GM19035 (cell line): ENCODE data around the gene CRACR2B.

ENCODE experiments used
- ATAC-seq: cut with Tn5 transposase; IDR thresholded peaks from one replicate; pipeline ENCODE4 v1.9.1; 2021; ENCODE audit not compliant: unreplicated experiment

The CRACR2B gene

GRCh38 chr11:794766-795633 is 32.7 kb upstream of the CRACR2B start:
- ATAC-seq, result no peak

DNA sequence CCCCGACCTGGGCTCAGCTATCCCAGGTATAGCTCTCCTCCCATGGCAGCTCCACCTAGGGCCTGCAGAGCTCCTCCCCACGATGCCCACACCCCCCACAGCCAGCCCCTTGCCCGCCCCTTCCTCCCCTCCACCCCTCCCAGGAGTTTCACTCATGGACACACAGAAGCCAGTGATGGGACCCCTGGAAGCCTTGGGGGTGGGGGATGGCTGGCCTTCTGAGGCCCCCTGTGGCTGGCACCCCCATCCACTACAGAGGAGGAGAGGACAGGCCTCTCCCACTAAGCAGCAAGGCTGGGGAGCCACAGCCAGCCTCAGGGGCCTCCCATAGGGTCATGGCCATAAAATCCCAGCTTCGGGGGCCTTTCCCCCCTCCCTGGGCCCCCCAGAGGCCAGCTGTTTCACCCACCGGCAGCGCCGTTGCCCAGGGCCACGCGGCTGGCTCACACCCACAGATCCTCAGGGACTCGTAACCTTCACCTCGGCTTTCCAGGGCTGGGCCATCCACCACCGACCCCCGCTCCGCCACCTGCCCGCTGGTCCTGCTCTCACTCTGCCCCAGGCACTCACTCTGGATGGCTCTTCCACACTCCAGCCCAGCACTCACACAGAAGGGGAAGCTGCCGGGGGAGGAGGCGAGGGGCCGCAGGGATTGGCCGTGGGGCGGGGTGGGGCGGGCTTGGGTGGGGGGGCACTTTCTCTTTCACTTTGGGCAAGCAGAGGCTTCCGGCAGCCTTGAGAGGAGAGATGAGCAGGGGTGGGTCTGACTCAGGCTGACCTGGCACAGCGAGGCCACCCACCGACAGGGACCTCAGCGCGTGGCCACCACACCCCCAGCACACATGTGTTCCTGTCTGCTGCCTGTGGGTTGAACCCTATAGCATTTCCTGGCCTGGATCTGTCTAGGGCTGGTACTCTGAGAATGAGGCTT is 31.8 kb upstream of the CRACR2B start:
- no peak for ATAC-seq

DNA sequence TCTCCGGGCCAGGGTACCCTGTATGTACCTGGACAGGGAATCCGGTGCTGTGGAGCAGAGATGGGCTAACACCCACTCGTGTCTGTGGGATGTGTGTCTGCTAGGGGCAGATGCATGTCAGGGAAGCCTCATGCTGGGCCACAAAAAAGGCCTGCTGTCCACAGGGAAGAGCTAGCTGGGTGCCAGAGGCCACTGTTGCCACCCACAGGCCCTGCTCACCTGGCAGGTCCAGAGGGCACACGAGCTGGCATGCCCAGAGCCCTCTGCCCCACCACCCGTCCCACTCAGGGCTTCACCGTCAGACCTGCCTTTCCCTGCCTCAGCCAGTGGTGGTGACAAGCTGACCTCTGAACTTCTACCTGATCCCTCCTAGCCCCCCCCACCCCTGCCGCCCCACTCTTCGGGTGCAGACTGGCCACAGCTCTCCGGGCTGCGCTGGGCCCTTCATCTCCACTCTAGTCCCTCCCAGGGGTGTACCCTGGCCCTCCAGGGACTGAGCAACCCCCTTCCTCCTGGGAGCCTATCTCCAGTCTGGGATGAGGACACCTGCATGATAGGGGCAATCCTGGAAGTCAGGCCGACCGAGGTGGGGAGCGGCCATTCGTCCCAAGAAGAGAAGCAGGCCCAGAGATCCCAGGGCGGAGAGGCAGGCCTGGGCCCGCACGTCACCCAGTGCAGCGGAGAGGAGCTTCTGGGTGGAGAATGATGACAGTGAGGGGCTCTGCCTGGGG is 31.0 kb upstream of the CRACR2B start:
- no peak for ATAC-seq

- ATAC-seq, result peak; percentile 49
Measured at GRCh38 chr11:797296-798092, 30.2 kb upstream of the CRACR2B start.

GRCh38 chr11:798093-798713 is 29.5 kb upstream of the CRACR2B start, which contains the start of gene SLC25A22:
TSS of gene SLC25A22 (minus strand) at chr11:798281. CDS start at chr11:795006, 3,275 bp downstream.
- ATAC-seq, result peak; percentile 59

- no peak for ATAC-seq
Measured at GRCh38 chr11:799641-800316, 27.9 kb upstream of the CRACR2B start.

GRCh38 chr11:800473-800872 is 27.2 kb upstream of the CRACR2B start:
- no peak for ATAC-seq

DNA sequence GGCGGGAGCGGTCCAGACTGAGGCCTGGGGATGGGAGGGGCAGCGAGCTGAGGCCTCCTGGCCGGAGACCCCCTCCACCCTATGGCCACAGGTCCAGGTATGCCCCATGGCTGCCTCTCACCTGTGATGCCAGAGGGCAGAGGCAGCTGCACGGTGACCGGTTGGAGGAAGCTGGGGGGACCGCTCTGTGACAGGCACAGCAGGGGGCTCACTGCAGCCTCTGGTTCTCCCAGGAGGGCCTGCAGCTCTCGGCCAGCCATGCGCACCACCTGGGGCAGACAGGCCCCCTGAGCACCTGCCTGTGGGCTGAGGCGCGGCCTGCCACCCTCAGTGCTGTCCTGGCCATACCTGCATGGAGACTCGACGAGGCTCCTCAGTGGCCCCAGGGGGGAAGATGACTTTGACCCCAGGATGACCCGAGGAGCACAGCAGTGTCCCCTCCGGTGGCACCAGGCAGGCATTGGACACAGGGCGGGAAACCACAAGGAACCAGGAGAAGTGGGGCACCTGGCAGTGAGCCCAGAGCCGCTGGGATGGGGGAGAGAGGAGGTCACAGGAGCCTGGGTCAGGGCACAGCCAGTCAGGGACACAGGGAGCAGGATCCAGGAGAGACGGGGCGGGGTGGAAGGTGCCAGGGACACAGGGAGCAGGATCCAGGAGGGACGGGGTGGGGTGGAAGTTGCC is 26.5 kb upstream of the CRACR2B start:
- no peak for ATAC-seq

GRCh38 chr11:802018-802617 is 25.6 kb upstream of the CRACR2B start:
- no peak for ATAC-seq

GRCh38 chr11:802693-803466 is 24.8 kb upstream of the CRACR2B start:
- ATAC-seq, result no peak

DNA sequence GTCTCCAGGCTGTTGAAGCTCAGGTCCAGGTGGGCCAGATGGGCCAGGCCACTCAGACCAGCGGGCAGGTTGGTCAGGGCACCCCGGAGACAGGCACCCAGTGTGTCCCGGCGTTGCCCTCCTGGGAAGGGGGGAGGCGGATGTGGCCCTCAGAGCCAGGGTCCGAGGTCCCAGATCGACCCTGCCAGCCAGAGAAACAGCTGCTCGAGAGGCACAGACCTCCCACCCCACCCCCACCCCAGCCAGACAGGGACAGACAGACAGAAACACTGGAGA is 24.3 kb upstream of the CRACR2B start:
- no peak for ATAC-seq

DNA sequence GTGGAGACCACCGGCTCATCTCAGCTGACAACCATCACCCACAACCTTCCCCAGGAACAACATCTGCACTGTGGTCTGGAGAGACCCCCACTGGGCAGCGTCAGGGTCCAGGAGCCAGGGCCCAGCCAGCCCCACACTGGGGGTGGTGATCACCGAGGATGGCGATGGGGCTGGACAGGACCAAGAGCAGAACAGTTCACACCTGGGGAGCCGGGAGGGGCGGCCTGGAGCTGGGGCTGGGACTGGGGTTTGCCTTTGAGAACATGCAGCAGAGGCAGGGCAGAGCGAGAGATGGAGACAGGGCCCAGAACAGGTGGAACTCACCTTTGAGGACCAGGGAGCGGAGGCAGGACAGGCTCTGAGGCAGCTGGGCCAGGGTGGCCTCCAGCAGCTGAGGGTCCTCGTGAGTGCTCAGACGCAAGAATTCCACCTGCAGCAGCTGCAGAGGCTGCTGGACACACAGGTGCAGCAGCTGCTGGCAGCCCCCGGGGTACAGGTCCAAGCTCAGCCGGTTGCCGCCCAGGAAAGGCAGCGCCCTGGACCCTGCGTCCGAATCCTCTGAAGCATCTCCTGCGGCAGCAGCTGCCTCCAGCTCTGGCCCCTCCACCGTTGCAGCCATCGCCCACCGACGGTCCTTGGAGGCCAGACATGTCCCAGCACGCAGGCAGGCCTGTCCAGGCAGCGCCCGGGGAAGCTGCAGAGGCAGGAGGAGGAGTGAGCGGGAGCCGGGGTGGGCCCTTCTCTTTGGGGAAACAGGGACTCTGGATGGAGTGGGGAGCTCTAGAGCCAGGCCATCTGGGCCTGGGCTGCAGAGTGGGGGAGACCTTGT is 23.7 kb upstream of the CRACR2B start:
- no peak for ATAC-seq

GRCh38 chr11:804599-804964 is 23.1 kb upstream of the CRACR2B start:
- no peak for ATAC-seq

- ATAC-seq, result no peak
Measured at GRCh38 chr11:808427-809286, 19.1 kb upstream of the CRACR2B start.

DNA sequence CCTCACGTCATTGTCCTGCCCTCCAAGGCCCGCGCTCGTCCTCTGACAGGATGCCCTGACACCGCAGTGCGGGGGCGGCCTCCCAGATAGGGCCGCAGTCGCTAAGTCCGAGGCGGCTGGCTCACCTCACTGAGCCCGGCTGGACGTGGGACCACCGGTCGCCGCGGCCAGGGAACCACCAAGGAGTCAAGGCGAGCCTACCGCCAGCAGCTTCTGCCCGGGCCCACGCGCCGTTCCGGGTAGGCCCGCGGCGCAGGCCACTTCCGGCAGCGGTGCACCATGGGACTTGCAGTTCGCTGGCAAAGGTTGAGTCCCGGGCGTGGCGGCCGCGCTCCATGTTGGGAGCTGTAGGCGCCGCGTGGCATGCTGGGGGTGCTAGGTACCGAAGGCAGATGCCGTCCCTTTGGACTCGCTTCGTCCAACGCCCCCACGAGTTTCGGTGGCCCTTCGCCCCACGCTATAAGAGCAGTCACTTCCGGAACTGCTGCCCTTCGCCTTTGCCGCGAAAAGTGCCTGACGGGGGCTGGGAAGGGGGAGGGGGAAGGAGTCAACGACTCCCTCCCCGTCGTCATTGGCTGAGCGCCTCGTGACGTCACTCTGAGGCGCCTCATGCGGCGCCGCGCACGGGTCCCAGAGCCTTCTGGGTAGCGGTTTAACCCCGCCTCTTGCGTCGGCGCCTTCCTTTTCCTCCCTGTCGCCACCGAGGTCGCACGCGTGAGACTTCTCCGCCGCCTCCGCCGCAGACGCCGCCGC is 18.3 kb upstream of the CRACR2B start, which contains the start of gene RPLP2:
TSS of gene RPLP2 (plus strand) at position 681 of the 753 bp plus-strand sequence. CDS start 268 bp downstream, outside the sequence.
- peak; percentile 70 for ATAC-seq
